T-cell (primary cell): ENCODE data around the gene ADAMTS13. TPM values are rescaled to one million over a fixed set of nuclear protein-coding genes. Genes with fewer than 3 reads are reported as not detected.
A peak's percentile ranks its signal among the peaks of the same experiment; 100 is the strongest.
"Not testable (repeated sequence)": the region's sequence is repeated elsewhere in the genome, so short reads cannot be mapped to it uniquely, and the experiment has no call there.

Experiments used
- ATAC-seq, 4 experiments: fragments of 200-7000 bp in 3 of 4; fragments of 150-1000 bp in 1 of 4; cut with Tn5 transposase; replicated peaks in 1 of 4; 1 replicate in 3 of 4; 2 replicates in 1 of 4; pipeline ENCODE4 v1.10.0; 2021; ENCODE audit warnings: moderate library complexity in 3 of 4, mild to moderate bottlenecking in 2 of 4, moderate number of reproducible peaks in 1 of 4
- CTCF ChIA-PET, 2 donors: fragments of 300-600 bp; sonication (Branson Sonifier 250); formaldehyde crosslinking; loops; one replicate each; lab custom pipeline; 2022; ENCODE audit warnings: antibody characterized with exemption in 2 of 2; lab: Charles Lee
- POLR2A ChIA-PET, 2 donors: fragments of 300-600 bp; sonication (Branson Sonifier 250); formaldehyde crosslinking; loops; one replicate each; lab custom pipeline; 2022; ENCODE audit warnings: antibody characterized with exemption in 2 of 2; lab: Charles Lee
- DNase-seq, 35 experiments: peaks; one replicate each; pipeline versions ENCODE4 v3.0.0 to v3.0.0-alpha.2; 2013 to 2023
- H3K27ac ChIP-seq: one replicate; pipeline ENCODE4 v1.5.1; 2013; ENCODE audit warnings: low read length
- H3K27me3 ChIP-seq, 2 experiments: replicated peaks in 1 of 2; 1 replicate in 1 of 2; 2 replicates in 1 of 2; pipeline versions ENCODE4 v1.6.1 to v1.7.0; 2013; ENCODE audit warnings: low read length in 1 of 2, mixed read lengths in 1 of 2; ENCODE audit not compliant: control insufficient read depth in 2 of 2, insufficient read depth in 2 of 2; ENCODE audit errors: extremely low read depth in 1 of 2
- H3K36me3 ChIP-seq, 2 donors: 1 replicate in 1 of 2; 2 replicates in 1 of 2; pipeline versions ENCODE4 v1.6.1 to v1.7.0; 2013; ENCODE audit warnings: low read length in 1 of 2; ENCODE audit not compliant: control insufficient read depth in 2 of 2, insufficient read depth in 1 of 2; ENCODE audit errors: extremely low read depth in 1 of 2
- H3K4me1 ChIP-seq, 2 experiments: 1 replicate in 1 of 2; 2 replicates in 1 of 2; pipeline versions ENCODE4 v1.6.1 to v1.7.0; 2013; ENCODE audit warnings: low read length in 2 of 2, mixed read lengths in 1 of 2; ENCODE audit not compliant: insufficient read depth in 2 of 2, control insufficient read depth in 1 of 2; ENCODE audit errors: extremely low read depth in 1 of 2
- H3K4me3 ChIP-seq, 2 donors: 1 replicate in 1 of 2; 2 replicates in 1 of 2; pipeline versions ENCODE4 v1.5.1 to v1.7.0; 2013; ENCODE audit warnings: mild to moderate bottlenecking in 2 of 2, low read length in 1 of 2, moderate library complexity in 1 of 2; ENCODE audit not compliant: control insufficient read depth in 1 of 2; ENCODE audit errors: extremely low read depth in 1 of 2
- H3K9me3 ChIP-seq: 2 replicates; pipeline ENCODE4 v1.7.0; 2013
- H3K27ac Mint-ChIP-seq, 2 donors: one replicate each; pipeline ENCODE4 v1.8.0; 2020 to 2021; ENCODE audit warnings: mild to moderate bottlenecking in 2 of 2, mixed read lengths in 2 of 2
- H3K27me3 Mint-ChIP-seq, 2 donors: one replicate each; pipeline ENCODE4 v1.8.0; 2021 to 2022; ENCODE audit warnings: mixed read lengths in 2 of 2
- H3K36me3 Mint-ChIP-seq: one replicate; pipeline ENCODE4 v1.8.0; 2021; ENCODE audit warnings: mixed read lengths
- H3K4me1 Mint-ChIP-seq, 3 donors: one replicate each; pipeline ENCODE4 v1.8.0; 2020 to 2022; ENCODE audit warnings: mixed read lengths in 3 of 3, mild to moderate bottlenecking in 1 of 3
- H3K4me3 Mint-ChIP-seq, 3 donors: one replicate each; pipeline ENCODE4 v1.8.0; 2020 to 2022; ENCODE audit warnings: mild to moderate bottlenecking in 3 of 3, mixed read lengths in 3 of 3, moderate library complexity in 3 of 3
- H3K9me3 Mint-ChIP-seq, 3 donors: one replicate each; pipeline ENCODE4 v1.8.0; 2020 to 2022; ENCODE audit warnings: mixed read lengths in 3 of 3
- WGBS: methylation state at CpG from one replicate; pipeline ENCODE4 v1.1.5; 2013; ENCODE audit warnings: missing lambda C conversion rate; ENCODE audit not compliant: insufficient coverage; 5-methylcytosine and 5-hydroxymethylcytosine counted together
- total RNA-seq, 35 experiments: library from RNA in 6 of 35; stranded (reverse) in 6 of 35; fragments of 120-200 nt in 1 of 35; gene quantifications; one replicate each; pipeline versions ENCODE4 v1.2.1 to v1.2.4 and lab custom pipeline; 2013 to 2026

The ADAMTS13 gene
- total RNA-seq (1 to 10 TPM; 1.3 to 3.3 (median 2.4) TPM), total RNA-seq (lab: John Stamatoyannopoulos, UW) (0.21 to 5.0 (median 1.6) reads per million in 29 experiments)
- 0.72 TPM for total RNA-seq (2013)

DNA sequence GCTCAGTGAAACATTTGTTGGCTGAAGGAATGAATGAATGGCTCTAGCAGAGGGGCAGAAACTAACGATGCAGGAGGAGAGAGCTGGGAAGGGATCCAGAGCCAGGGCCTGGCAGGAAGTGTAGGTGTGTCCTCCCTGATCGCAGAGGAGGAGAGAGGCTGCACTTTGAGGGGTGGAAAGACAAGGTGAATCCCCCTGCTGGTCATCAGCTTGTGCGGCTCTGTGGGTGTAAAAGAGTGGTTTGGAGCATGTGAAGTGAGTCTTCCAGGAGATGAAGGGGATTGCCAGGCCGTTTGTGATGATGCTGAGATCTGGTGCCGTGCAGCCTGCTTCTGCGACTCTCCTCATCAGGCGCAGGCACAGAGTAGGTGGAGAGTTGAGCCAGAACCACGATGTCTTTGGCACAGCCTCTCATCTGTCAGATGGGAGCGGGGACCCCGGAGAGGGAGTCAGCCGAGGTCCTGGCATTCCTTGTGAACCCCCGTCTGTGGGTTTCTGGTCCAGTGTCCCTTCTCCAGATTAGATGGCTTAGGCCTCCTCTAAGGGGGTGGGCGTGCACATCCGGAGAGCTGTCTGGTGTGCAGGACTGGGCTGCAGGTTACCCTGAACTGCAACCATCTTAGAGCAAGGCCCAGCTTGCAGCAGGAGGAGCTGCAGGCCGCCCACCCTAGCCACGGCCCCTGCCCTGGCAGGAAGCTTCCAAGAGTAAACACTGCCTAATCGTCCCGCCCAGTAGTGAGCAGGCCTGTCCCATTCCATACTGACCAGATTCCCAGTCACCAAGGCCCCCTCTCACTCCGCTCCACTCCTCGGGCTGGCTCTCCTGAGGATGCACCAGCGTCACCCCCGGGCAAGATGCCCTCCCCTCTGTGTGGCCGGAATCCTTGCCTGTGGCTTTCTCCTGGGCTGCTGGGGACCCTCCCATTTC is at the start of gene ADAMTS13:
Gene ADAMTS13, plus strand, starts transcription at position 753 of the 928 bp plus-strand sequence. Its CDS starts 77 bp downstream, at position 830.
- no peak within 1 kb of the TSS for H3K4me3 Mint-ChIP-seq
- CTCF ChIA-PET = no interaction called here

DNA sequence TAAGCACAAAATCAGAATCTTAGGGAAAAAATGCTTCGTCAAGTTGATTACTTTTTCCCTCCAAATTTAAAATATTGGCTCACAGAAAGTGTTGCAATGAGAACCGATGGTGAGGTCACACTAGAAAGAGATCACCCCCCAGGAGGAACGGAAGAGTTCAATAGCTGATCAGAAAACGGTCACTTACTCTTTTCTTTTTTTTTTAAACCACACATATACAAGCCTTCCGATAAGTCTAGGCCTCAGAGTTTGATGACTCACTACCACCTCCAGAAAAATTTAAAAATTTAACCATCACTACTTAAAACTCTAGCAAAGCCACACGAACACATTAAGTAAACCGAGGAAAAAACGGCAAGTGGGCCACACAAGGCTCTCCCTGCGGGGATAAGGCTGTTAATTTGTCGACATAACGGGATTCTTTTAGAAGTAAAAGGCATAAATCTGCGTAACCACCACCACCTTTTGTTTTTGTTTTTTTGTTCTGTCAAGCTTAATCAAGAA is 47.5 kb upstream of the ADAMTS13 start:
- Histone ChIP-seq H3K4me1 (peaks cover 43 to 66% of the 10 kb centered on the region in 2 experiments), H3K27me3 (no peaks in the 10 kb centered on the region), H3K4me3 (peak overlapping the region; percentile 76 to 83), H3K36me3 (peaks cover 0 to 12% of the 10 kb centered on the region in 2 donors), H3K9me3 (no peaks in the 10 kb centered on the region), H3K27ac (peak overlapping the region; percentile 77)
- peaks cover 9% of the 10 kb centered on the region for H3K36me3 Mint-ChIP-seq
- no peak for ATAC-seq
- peak overlapping the region; percentile 93 to 97 for H3K27ac Mint-ChIP-seq
- POLR2A ChIA-PET = no interaction called here
- 0% methylated on average over 5 of the region's 12 CpGs for WGBS
- peak in 1 of 35 experiments; percentile 57 for DNase-seq
- CTCF ChIA-PET = interaction anchor here in 1 of 2 donors (0.9 to 1.5 kb wide), 2 partner anchors 23 to 27 kb away, joined by 4 to 7 read pairs; partner anchors contain the start of genes MED22 and RPL7A
- H3K9me3 Mint-ChIP-seq = no peaks in the 10 kb centered on the region
- peaks cover 51 to 53% (median 51%) of the 10 kb centered on the region in 3 donors for H3K4me1 Mint-ChIP-seq
- H3K27me3 Mint-ChIP-seq = no peaks in the 10 kb centered on the region
- H3K4me3 Mint-ChIP-seq = peak overlapping the region; percentile 91 to 97 (median 92)

More for the DNA sequence above, at the start of gene ADAMTS13:
- no peak within 1 kb of the TSS for H3K27ac ChIP-seq
- DNase-seq = peak in 7 of 35 experiments; percentile 5 to 54 (median 8)
- peaks cover 0 to 27% of the 10 kb centered on the region in 2 experiments for H3K27me3 ChIP-seq
- no peaks in the 10 kb centered on the region for H3K9me3 ChIP-seq
- peaks cover 0 to 21% of the 10 kb centered on the region in 2 experiments for H3K4me1 ChIP-seq
- Mint-ChIP-seq H3K27me3 (peaks cover 12 to 23% of the 10 kb centered on the region in 2 donors), H3K4me1 (peaks cover 21 to 28% (median 26%) of the 10 kb centered on the region in 3 donors), H3K9me3 (no peaks in the 10 kb centered on the region), H3K36me3 (no peaks in the 10 kb centered on the region), H3K27ac (no peak within 1 kb of the TSS)
- no peak for ATAC-seq
- WGBS = 58% methylated on average over 16 of the region's 23 CpGs
- no peak within 1 kb of the TSS for H3K4me3 ChIP-seq
- POLR2A ChIA-PET = no interaction called here
- no peaks in the 10 kb centered on the region for H3K36me3 ChIP-seq

DNA sequence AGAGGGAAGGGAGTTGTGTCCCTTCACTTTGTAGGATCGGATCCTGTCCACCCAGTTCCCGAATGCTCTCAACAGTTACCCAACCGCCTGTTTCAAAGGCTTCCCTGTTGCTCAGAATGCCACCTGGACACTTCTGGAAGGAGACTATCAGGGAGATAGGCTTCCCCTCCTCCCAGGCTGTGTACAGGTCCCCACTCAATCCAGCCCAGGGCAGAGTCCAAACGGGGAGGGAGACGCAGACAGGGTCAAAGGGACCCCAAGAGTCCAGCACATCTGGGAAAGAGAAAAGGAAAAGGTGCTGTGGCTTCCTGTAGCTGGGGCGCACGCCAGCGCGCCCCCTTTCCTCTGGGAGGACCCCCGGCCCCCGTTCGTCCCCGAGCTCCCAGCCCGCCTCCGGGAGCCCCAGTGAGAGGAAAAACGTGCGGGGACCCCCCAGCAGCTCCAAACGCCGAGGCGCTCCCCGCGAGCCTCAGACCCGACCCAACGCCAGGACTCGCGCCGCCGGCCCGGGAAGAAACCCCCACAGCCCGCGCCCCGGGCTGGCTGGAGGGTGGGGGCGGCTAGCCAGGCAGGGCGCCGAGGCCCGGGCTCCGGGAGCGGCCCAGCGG is 46.9 kb upstream of the ADAMTS13 start:
- Mint-ChIP-seq H3K36me3 (peaks cover 5% of the 10 kb centered on the region), H3K27ac (peak overlapping the region; percentile 93 to 97), H3K27me3 (no peaks in the 10 kb centered on the region), H3K9me3 (no peaks in the 10 kb centered on the region), H3K4me1 (peaks cover 45 to 48% (median 45%) of the 10 kb centered on the region in 3 donors), H3K4me3 (peak overlapping the region; percentile 91 to 97 (median 92))
- peak overlapping the region; percentile 76 to 83 for H3K4me3 ChIP-seq
- H3K4me1 ChIP-seq = peaks cover 38 to 60% of the 10 kb centered on the region in 2 experiments
- H3K27ac ChIP-seq = peak overlapping the region; percentile 77
- under 1% methylated on average over 36 of the region's 39 CpGs for WGBS
- ATAC-seq (peak in 3 of 4 experiments; percentile 1 to 3 (median 1)), DNase-seq (peak in 1 of 35 experiments; percentile 16)
- H3K27me3 ChIP-seq = no peaks in the 10 kb centered on the region
- POLR2A ChIA-PET = no interaction called here
- CTCF ChIA-PET = interaction anchor here in 1 of 2 donors (0.9 to 1.5 kb wide), 2 partner anchors 24 to 27 kb away, joined by 4 to 7 read pairs; partner anchors contain the start of genes MED22 and RPL7A
- H3K36me3 ChIP-seq = peaks cover 0 to 9% of the 10 kb centered on the region in 2 donors
- no peaks in the 10 kb centered on the region for H3K9me3 ChIP-seq

DNA sequence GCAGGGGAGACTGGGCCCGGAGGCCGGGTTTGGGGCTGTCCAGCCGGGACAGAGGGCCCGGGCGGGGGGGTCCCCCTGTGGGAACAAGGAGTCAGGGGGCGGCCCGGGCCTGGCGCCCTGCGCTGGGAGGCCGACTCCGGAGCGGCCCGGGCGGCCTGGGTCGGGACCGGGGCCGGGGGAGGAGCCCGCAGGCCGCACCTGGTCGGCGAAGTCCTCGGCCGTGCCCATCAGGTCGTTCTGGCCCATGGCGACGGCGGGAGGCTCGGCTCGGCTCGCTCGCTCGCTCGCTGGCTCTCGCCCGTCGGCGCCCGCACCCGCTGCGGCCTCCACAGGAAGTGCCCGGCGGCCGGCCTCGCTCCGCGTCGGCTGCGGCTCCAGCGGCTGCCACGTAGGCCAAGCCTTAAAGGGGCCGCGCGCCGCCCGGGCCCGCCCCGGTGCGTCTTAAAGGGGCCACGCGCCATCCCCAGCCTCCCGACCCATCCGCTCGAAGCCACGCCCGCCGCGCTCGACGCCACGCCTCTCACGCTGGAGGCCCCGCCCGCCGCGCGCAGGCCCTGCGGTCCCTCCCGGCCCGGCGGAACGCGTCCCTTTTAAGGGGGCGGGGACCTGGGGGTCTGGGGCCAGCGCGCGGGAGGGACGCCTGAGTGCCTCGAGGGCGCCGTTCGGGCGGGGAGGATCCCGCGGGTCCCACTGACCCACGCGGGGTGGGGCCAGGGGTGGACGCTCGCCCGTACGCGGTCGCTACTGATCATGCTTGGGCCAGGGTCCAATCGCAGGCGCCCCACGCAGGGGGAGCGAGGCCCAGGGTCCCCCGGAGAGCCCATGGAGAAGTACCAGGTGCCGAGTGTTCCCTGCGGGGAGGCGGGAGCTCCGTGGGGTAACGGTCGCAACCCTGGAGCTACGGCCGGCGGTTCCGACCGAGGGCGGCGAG is 46.2 kb upstream of the ADAMTS13 start, which contains the start of the genes STKLD1 and SURF4:
Gene STKLD1, plus strand, starts transcription at position 643 of the 931 bp plus-strand sequence. Its CDS starts 108 bp downstream, at position 751.
Gene SURF4, minus strand, starts transcription at position 337 of the 931 bp plus-strand sequence. Its CDS starts 91 bp downstream, at position 246.
- Histone ChIP-seq H3K36me3 (peaks cover 0 to 9% of the 10 kb centered on the region in 2 donors), H3K4me1 (peaks cover 30 to 52% of the 10 kb centered on the region in 2 experiments), H3K9me3 (no peaks in the 10 kb centered on the region), H3K4me3 (peak within 1 kb of the TSS; percentile 76 to 83), H3K27ac (peak within 1 kb of the TSS; percentile 77), H3K27me3 (no peaks in the 10 kb centered on the region)
- Mint-ChIP-seq H3K4me3 (peak within 1 kb of the TSS; percentile 91 to 97 (median 92)), H3K9me3 (no peaks in the 10 kb centered on the region), H3K27ac (peak within 1 kb of the TSS; percentile 93 to 97), H3K27me3 (no peaks in the 10 kb centered on the region), H3K4me1 (peaks cover 37 to 40% (median 38%) of the 10 kb centered on the region in 3 donors), H3K36me3 (peaks cover 4% of the 10 kb centered on the region)
- ChIA-PET POLR2A (no interaction called here), CTCF (no interaction called here)
- ATAC-seq = peak; percentile 86 to 90 (median 88)
- WGBS = under 1% methylated on average over 120 of the region's 120 CpGs
- peak; percentile 81 to 97 (median 89) for DNase-seq

DNA sequence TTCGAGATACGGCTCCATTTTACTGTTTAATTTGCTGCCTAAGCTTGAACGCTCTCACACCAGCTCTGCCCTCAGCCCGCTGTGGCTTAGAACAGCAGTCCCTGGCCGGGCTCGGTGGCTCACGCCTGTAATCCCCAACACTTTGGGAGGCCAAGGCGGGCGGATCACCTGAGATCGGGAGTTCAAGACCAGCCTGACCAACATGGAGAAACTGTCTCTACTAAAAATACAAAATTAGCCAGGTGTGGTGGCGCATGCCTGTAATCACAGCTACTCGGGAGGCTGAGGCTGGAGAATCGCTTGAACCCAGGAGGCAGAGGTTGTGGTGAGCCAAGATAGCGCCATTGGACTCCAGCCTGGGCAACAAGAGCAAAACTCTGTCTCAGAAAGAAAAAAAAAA is 44.9 kb upstream of the ADAMTS13 start:
- H3K9me3 ChIP-seq, POLR2A ChIA-PET, H3K36me3 Mint-ChIP-seq, CTCF ChIA-PET, H3K27me3 Mint-ChIP-seq, H3K27me3 ChIP-seq, H3K9me3 Mint-ChIP-seq, H3K27ac ChIP-seq, ATAC-seq, H3K36me3 ChIP-seq, H3K4me3 ChIP-seq, DNase-seq, H3K27ac Mint-ChIP-seq: not testable (repeated sequence)
- WGBS = 97% methylated on average over 11 of the region's 14 CpGs
- H3K4me1 ChIP-seq = peaks cover 18 to 39% of the 10 kb centered on the region in 2 experiments
- H3K4me1 Mint-ChIP-seq = peaks cover 24 to 27% (median 25%) of the 10 kb centered on the region in 3 donors
- peak overlapping the region; percentile 68 to 72 (median 69) for H3K4me3 Mint-ChIP-seq
